ENCODE data around the gene CHD9.
"Not testable (repeated sequence)": the region's sequence is repeated elsewhere in the genome, so short reads cannot be mapped to it uniquely, and the experiment has no call there.

Gene CHD9

GRCh38 chr16:53045341-53046220 is 9.2 kb upstream of the CHD9 start:
- DNase-seq (ENCODE audit: low spot score) (no peak), FAIRE-seq (no peak)

DNA sequence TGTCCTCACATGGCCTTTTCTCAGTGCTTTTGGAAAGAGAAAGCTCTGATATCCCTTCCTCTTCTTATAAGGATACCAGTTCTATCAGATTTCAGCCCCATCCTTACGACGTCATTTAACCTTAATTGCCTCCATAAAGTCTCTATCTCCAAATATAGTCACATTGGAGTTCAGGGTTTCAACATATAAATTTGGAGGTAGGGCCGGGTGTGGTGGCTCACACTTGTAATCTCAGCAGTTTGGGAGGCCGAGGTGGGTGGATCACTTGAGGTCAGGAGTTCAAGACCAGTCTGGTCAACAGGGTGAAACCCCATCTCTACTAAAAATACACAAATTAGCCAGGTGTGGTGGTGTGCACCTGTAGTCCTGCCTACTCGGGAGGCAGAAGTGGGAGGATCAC is 7.3 kb upstream of the CHD9 start:
- DNase-seq (ENCODE audit: low spot score); FAIRE-seq: not testable (repeated sequence)

- FAIRE-seq (no peak), DNase-seq (ENCODE audit: low spot score) (no peak)
Observed at GRCh38 chr16:53048139-53048915, 6.5 kb upstream of the CHD9 start.

- not testable (repeated sequence) for DNase-seq (ENCODE audit: low spot score); FAIRE-seq
Observed at GRCh38 chr16:53051255-53051654, 3.5 kb upstream of the CHD9 start.

GRCh38 chr16:53052519-53053501 is 2.0 kb upstream of the CHD9 start, which contains the start of gene CHD9NB:
Gene CHD9NB, minus strand, starts transcription at chr16:53052897. Its CDS starts 8,739 bp downstream, at chr16:53044158.
- DNase-seq (ENCODE audit: low spot score) (peak; percentile 84), FAIRE-seq (peak; percentile 62)

DNA sequence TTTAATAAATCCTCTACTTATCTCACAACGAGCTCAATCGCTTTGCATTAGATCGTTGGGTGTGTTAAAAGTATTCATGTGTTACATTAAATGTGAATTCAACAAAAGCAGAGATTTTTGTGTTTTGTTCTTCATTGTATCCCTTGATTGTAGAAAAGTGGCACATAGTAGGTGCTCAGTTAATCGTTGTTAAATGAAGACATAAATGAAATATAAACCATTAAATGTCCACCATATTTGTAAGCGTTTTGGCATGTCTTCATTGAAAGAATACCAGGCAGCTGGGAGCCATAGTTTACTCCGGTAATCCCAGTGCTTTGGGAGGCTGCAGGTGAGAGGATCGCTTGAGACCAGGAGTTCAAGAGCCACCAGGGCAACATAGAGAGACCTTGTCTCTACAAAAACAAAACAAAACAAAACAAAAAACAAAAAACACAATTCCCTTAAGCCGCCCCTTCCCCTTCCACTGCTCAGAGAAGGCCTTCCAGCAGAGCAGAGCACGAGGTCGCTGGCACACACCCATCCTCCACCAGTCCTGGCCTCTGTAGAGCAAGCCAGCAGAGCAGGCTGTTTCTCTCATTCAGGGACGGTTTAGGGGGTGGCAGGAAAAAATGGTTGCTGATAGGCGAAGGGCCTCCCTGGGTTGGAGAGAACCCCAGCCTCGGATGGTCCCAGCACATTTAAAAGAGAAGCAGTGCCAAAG is 673 bp upstream of the CHD9 start:
- FAIRE-seq (no peak), DNase-seq (ENCODE audit: low spot score) (no peak)

DNA sequence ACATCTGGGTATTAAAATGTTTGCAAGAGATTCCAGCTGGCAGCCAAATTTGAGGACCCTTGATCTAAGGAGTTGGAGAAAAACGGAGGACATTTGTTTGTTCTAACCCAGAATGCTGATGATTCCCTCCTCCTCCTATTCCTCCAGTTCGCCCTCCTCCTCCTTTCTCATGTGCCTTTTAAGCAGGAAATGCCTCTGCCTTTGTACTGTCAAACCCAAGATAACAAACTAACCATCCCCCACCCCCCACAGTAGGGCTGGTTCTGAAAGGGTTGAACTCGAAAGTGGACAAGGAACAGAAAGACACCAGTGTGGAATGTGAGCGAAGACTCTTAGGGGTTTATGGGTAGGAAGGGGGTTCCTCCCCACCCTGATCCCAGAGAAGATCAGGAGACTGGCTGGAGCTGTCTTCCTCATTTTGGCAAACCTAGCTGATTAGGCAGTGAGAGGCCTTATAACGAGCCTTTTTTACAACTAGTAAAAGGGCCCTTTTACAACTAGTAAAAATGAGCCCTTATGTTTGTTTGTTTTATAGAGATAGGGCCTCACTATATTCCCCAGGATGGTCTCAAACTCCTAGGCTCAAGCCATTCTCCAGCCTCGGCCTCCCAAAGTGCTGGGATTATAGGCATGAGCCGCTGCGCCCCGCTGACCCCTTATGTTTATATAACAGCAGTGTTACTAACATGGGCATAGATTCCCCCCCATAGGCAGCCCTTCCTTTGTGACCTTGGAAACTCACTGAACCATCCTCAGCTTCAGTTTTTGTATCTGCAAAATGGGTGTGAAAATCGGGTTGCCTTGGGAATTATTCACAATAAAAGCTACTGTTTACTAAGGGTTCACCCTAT is 975 bp downstream of the CHD9 start:
- FAIRE-seq (no peak), DNase-seq (ENCODE audit: low spot score) (peak; percentile 22)

DNA sequence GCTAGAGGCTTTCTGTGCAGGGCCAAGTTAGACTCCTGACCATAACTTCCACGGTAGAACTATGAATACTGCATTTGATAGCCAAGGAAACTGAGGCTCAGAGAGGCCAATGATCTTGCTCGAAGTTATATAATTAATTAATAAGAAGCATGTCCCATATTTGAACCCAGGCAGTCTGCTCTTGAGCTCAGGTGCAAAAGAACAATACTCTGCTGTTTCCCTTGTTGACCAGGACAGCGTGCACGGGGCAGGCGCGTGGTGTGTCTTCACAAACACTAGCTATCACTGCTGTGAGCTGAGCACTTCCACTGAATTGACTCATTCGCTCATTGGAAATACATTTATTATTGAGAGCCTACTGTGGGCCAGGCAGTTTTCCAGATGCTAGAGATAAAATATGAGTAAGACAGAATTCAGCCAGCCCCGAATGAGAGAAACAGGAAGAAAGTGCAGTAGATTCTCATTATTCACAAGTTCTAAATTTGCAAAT is 1.6 kb downstream of the CHD9 start:
- no peak for DNase-seq (ENCODE audit: low spot score)
- no peak for FAIRE-seq

DNA sequence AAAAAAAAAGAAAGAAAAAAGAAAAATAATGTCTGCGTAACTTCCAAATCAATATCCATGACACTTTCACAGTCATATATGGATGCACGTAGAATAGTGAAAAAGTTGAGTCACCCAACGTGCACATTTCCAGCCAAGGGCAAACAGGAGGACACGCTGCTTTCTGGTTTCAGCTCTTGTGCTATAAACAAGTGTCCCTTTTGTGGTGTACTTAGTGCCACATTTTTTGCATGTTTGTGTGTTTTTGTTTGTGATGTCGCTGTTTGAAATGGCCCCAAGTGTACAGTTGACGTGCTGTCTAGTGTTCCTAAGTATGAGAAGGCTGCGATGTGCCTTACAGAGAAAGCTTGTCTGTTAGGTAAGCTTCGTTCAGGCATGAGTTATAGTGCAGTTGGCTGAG is 2.9 kb downstream of the CHD9 start:
- DNase-seq (ENCODE audit: low spot score) (no peak), FAIRE-seq (no peak)

- DNase-seq (ENCODE audit: low spot score) = no peak
- FAIRE-seq = no peak
Observed at GRCh38 chr16:53058441-53058840, 3.6 kb downstream of the CHD9 start.

GRCh38 chr16:53058882-53059281 is 4.1 kb downstream of the CHD9 start:
- no peak for FAIRE-seq

DNA sequence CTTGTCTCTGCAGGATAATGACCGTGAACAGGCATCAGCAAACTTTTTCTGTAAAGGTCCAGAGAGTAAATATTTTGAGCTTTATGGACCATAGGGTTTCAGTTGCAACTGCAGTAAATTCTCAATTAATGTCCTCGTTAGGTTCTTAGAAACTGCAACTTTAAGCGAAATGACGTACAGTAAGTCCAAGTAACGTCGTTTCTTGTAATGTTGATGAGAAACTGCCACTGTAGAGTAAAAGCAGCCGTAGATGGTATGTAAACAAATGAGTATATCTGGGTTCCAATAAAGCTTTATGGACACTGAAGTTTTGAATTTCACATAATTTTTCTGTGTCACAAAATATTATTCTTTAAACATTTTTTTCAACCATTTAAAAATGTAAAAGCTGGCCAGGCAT is 4.9 kb downstream of the CHD9 start:
- no peak for DNase-seq (ENCODE audit: low spot score)
- FAIRE-seq = no peak

More at GRCh38 chr16:53058882-53059281, 4.1 kb downstream of the CHD9 start:
- no peak for DNase-seq (ENCODE audit: low spot score)

GRCh38 chr16:53061256-53061655 is 6.5 kb downstream of the CHD9 start:
- DNase-seq (ENCODE audit: low spot score) = no peak
- FAIRE-seq = no peak

DNA sequence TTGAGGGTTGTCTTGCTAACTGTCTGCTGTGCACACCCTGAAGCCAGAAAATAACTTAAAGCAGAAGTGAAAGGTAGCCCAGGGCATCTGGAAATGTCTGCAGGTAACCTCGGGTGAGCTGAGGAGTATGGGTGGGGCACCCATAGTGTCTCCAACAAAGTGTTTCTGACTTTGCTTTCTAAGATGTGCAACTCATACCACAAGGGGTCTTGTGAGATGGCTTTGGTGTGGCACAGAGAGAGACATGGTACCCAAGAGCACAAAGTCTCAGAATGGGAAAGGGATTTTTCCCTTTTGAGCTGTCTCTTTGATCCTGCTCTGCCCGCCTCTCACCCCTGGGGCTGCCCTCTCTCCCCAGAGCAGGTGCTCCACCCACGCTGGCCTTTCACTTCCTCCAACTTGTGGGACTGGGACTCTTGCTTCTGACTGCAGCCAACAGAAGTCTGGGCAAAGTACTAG is 6.9 kb downstream of the CHD9 start:
- FAIRE-seq (no peak), DNase-seq (ENCODE audit: low spot score) (no peak)

DNA sequence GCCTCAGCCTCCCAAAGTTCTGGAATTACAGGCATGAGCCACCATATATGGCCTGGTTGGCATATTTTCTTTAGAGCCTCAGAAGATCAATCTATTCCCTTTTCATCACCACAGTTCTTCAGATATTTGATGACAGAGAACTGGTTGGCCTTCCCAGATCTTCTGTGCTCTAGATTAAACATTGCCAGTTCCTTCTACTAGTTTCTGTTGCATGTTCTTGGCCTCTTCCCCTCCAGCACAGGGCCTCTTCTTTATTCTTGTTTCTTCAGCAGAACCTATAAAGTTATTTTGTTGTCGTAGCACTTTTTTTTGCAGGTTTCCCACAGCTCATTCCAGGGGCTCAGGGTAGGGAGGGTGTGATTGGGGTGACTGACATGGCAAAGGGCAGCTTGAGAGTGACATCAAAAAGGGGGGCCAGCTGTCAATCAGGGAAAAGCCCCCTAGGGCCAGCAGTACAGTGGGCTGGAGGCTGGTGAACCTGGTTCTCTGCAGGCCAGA is 9.3 kb downstream of the CHD9 start:
- FAIRE-seq = no peak

GRCh38 chr16:53065461-53066061 is 10.8 kb downstream of the CHD9 start:
- DNase-seq (ENCODE audit: low spot score) = no peak
- no peak for FAIRE-seq

More for the DNA sequence above, 9.3 kb downstream of the CHD9 start:
- no peak for DNase-seq (ENCODE audit: low spot score)

- DNase-seq (ENCODE audit: low spot score) (no peak), FAIRE-seq (no peak)
Observed at GRCh38 chr16:53067675-53068074, 12.9 kb downstream of the CHD9 start.

DNA sequence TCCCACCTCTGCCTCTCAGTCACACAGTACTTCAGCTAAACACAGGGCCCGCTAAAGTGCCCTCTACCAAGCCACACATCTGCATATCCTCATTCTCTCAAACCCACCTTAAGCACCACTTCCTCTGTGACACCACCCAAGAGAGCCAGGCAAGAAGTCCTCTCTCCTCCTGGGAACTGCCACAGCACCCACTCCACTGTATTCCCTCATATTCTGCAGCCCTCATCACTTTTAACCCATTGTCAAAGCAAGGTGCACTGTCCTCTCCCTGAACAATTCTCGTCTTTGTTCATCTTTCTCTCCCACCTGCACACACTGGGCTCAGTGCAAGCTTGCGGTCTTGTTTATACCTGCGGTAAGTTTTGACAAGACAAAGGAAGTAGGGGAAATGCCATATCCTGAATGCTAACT is 13.6 kb downstream of the CHD9 start:
- no peak for FAIRE-seq

GRCh38 chr16:53069772-53070171 is 15.0 kb downstream of the CHD9 start:
- FAIRE-seq (no peak), DNase-seq (ENCODE audit: low spot score) (no peak)

More for the DNA sequence above, 13.6 kb downstream of the CHD9 start:
- no peak for DNase-seq (ENCODE audit: low spot score)

Measured in RCC 7860 (cell line).